HCT116 (cell line): ENCODE data around the gene CCL8. TPM values are rescaled to one million over a fixed set of nuclear protein-coding genes. Genes with fewer than 3 reads are reported as not detected.

Experiments
- ATAC-seq: fragments of 200-7000 bp; cut with Tn5 transposase; 2 replicates; pipeline ENCODE4 v1.9.1; 2020; ENCODE audit warnings: mild to moderate bottlenecking, moderate library complexity
- BruUV-seq: library from RNA; stranded (reverse); fragments of 400-500 nt; replicated peaks from 2 replicates; lab custom pipeline; 2021; lab: Mats Ljungman, UMichigan
- CTCF ChIA-PET: fragments of 300-600 bp; sonication (Branson Sonifier 250); formaldehyde crosslinking; loops from one replicate; lab custom pipeline; 2021; ENCODE audit warnings: antibody characterized with exemption; lab: Charles Lee
- POLR2A ChIA-PET: fragments of 300-600, 350-600 bp; sonication (Branson Sonifier 250); formaldehyde crosslinking; loops from one replicate; lab custom pipeline; 2021; ENCODE audit warnings: antibody characterized with exemption; lab: Charles Lee
- RAD21 ChIA-PET, 2 experiments: fragments of 300-600 bp; sonication (Branson Sonifier 250); formaldehyde crosslinking; loops; one replicate each; lab custom pipeline; 2023; ENCODE audit warnings: low total read pairs in 2 of 2; ENCODE audit not compliant: uncharacterized antibody in 2 of 2, unreplicated experiment in 2 of 2, low non-redundant PET in 1 of 2; lab: Charles Lee
- DNase-seq: peaks from one replicate; pipeline ENCODE4 v3.0.0-alpha.2; 2010; ENCODE audit warnings: low read depth, low spot score
- H2AFZ ChIP-seq: fragments of 200-600 bp; shearing (Covaris generic), sonication (generic); 2 replicates; pipeline ENCODE4 v1.6.1; 2017; ENCODE audit warnings: low read depth, mixed run types, mixed read lengths, antibody characterized with exemption, low read length; ENCODE audit not compliant: poor library complexity, severe bottlenecking
- H3K27ac ChIP-seq: 2 replicates; pipeline ENCODE4 v1.5.1; 2012; ENCODE audit warnings: low read depth, low read length
- H3K27me3 ChIP-seq: fragments of 200-600 bp; sonication (generic); 2 replicates; pipeline ENCODE4 v1.6.1; 2016; ENCODE audit warnings: mixed run types, low read length, mixed read lengths; ENCODE audit not compliant: insufficient read depth
- H3K36me3 ChIP-seq, 2 experiments: fragments of 200-500 bp in 1 of 2; fragments of 200-600 bp in 1 of 2; sonication (Bioruptor generic) in 1 of 2; sonication (generic) in 1 of 2; 2 replicates each; pipeline versions ENCODE4 v1.5.1 to v1.6.1; 2014 to 2016; ENCODE audit warnings: low read length in 2 of 2, inconsistent platforms in 1 of 2, mixed read lengths in 1 of 2, mixed run types in 1 of 2; ENCODE audit not compliant: insufficient read depth in 2 of 2, control insufficient read depth in 1 of 2
- H3K4me1 ChIP-seq, 2 experiments: fragments of 200-600 bp in 1 of 2; sonication (generic) in 1 of 2; 2 replicates each; pipeline versions ENCODE4 v1.5.1 to v1.6.1; 2012 to 2017; ENCODE audit warnings: low read length in 2 of 2, inconsistent platforms in 1 of 2, mild to moderate bottlenecking in 1 of 2, mixed read lengths in 1 of 2, mixed run types in 1 of 2, moderate library complexity in 1 of 2; ENCODE audit not compliant: insufficient read depth in 2 of 2, control insufficient read depth in 1 of 2
- H3K4me2 ChIP-seq: fragments of 200-600 bp; sonication (generic); 2 replicates; pipeline ENCODE4 v1.6.1; 2017; ENCODE audit warnings: mixed run types, low read length, mixed read lengths
- H3K4me3 ChIP-seq, 2 experiments: fragments of 200-600 bp in 1 of 2; sonication (generic) in 1 of 2; replicated peaks in 1 of 2; 2 replicates each; pipeline ENCODE4 v1.5.1; 2011 to 2016; ENCODE audit warnings: low read length in 2 of 2, control low read depth in 1 of 2, low read depth in 1 of 2, mild to moderate bottlenecking in 1 of 2, mixed read lengths in 1 of 2, mixed run types in 1 of 2
- H3K79me2 ChIP-seq: fragments of 200-600 bp; sonication (generic); 2 replicates; pipeline ENCODE4 v1.6.1; 2017; ENCODE audit warnings: mild to moderate bottlenecking, mixed run types, low read length, moderate library complexity, mixed read lengths; ENCODE audit not compliant: insufficient read depth
- H3K9ac ChIP-seq: fragments of 200-600 bp; sonication (generic); 2 replicates; pipeline ENCODE4 v1.6.1; 2016; ENCODE audit warnings: low read length, mixed read lengths
- H3K9me2 ChIP-seq: fragments of 200-600 bp; sonication (generic), shearing (Covaris generic); 2 replicates; pipeline ENCODE4 v1.6.1; 2017; ENCODE audit warnings: mixed run types, mild to moderate bottlenecking, moderate library complexity; ENCODE audit not compliant: insufficient read depth
- H3K9me3 ChIP-seq, 2 experiments: fragments of 200-500 bp in 1 of 2; fragments of 200-600 bp in 1 of 2; sonication (Bioruptor generic) in 1 of 2; sonication (generic) in 1 of 2; 2 replicates each; pipeline ENCODE4 v1.6.1; 2014 to 2017; ENCODE audit warnings: low read length in 2 of 2, mixed read lengths in 2 of 2, inconsistent platforms in 1 of 2, low read depth in 1 of 2, mild to moderate bottlenecking in 1 of 2, mixed run types in 1 of 2, moderate library complexity in 1 of 2; ENCODE audit not compliant: control insufficient read depth in 1 of 2, insufficient read depth in 1 of 2
- H4K20me1 ChIP-seq: fragments of 200-600 bp; sonication (generic), shearing (Covaris generic); 2 replicates; pipeline ENCODE4 v1.6.1; 2017; ENCODE audit warnings: mixed run types, mild to moderate bottlenecking, moderate library complexity; ENCODE audit not compliant: insufficient read depth
- CBX3 ChIP-seq: IDR thresholded peaks from 2 replicates; pipeline ENCODE4 v1.6.1; 2012; ENCODE audit warnings: low read depth
- EZH2 ChIP-seq: fragments of 200-600 bp; sonication (generic); IDR thresholded peaks from 2 replicates; pipeline ENCODE4 v1.6.1; 2017; ENCODE audit warnings: antibody characterized with exemption, mixed run types
- FOSL1 ChIP-seq: IDR thresholded peaks from 2 replicates; pipeline ENCODE4 v1.6.1; 2012; ENCODE audit warnings: low read depth
- JUND ChIP-seq: IDR thresholded peaks from 2 replicates; pipeline ENCODE4 v1.6.1; 2012
- REST ChIP-seq: IDR thresholded peaks from 2 replicates; pipeline ENCODE4 v1.6.1; 2012; ENCODE audit warnings: low read depth
- SIN3A ChIP-seq: IDR thresholded peaks from 2 replicates; pipeline ENCODE4 v1.6.1; 2012; ENCODE audit warnings: low read depth
- SP1 ChIP-seq: IDR thresholded peaks from 2 replicates; pipeline ENCODE4 v1.6.1; 2012; ENCODE audit warnings: low read depth
- SRF ChIP-seq: IDR thresholded peaks from 2 replicates; pipeline ENCODE4 v1.6.1; 2012; ENCODE audit warnings: low read depth
- ZNF274 ChIP-seq: fragments of 200-500 bp; sonication (Bioruptor generic); IDR thresholded peaks from 2 replicates; pipeline ENCODE4 v1.6.1; 2014; ENCODE audit warnings: mild to moderate bottlenecking, low read depth, low read length, inconsistent platforms
- intact Hi-C: fragments of 100-400 bp; cut with micrococcal nuclease; formaldehyde crosslinking; loops from 2 replicates; pipeline ENCODE4 v1.10.0; 2022
- total RNA-seq: library from RNA; stranded (reverse); gene quantifications from one replicate; pipeline ENCODE4 v1.2.1, GENCODE V29; 2021; ENCODE audit not compliant: unreplicated experiment
- TF ChIP-seq, protein P1 (sequence below): IDR thresholded peaks from 2 replicates; pipeline ENCODE4 v1.6.1; 2011; ENCODE audit warnings: mild to moderate bottlenecking, low read length, moderate library complexity; ENCODE audit not compliant: insufficient replicate concordance; ENCODE audit errors: extremely low read depth
- TF ChIP-seq, protein P2 (sequence below), 3 experiments: fragments of 200-600 bp in 1 of 3; sonication (generic) in 1 of 3; IDR thresholded peaks in 2 of 3; conservative IDR thresholded peaks in 1 of 3; 2 replicates each; pipeline ENCODE4 v1.5.1; 2012 to 2017; ENCODE audit warnings: low read depth in 2 of 3, low read length in 2 of 3, antibody characterized with exemption in 1 of 3, borderline replicate concordance in 1 of 3, control low read depth in 1 of 3, mild to moderate bottlenecking in 1 of 3, mixed read lengths in 1 of 3, mixed run types in 1 of 3, moderate library complexity in 1 of 3; ENCODE audit not compliant: insufficient read depth in 1 of 3

The CCL8 gene
- total RNA-seq, 1 experiment from 2014 or later = not detected

DNA sequence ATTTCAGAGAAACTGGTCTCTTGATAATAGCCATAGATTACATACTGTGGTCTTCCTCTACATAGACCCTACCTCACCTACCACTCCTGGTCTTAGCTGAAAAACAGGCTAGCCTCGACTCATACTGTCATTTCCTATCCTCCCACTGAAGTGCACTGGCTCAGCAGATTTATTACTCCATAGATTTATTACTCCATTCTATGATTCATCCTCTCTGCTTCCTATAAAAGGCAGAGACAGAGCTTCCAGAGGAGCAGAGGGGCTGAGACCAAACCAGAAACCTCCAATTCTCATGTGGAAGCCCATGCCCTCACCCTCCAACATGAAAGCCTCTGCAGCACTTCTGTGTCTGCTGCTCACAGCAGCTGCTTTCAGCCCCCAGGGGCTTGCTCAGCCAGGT is 49.3 kb upstream of the CCL8 start, which contains the start of gene CCL7 (continued):
- TF ChIP-seq REST (no peak), SP1 (no peak), ZNF274 (no peak), EZH2 (no peak), SRF (no peak)

GRCh38 chr17:34275881-34276280 is 43.4 kb upstream of the CCL8 start:
- Histone ChIP-seq H3K9me3 (no peaks in the 10 kb centered on the region; a peak in 1 of 4 replicates), H3K27ac (no peak overlapping the region), H3K27me3 (no peaks in the 10 kb centered on the region), H3K9ac (no peak overlapping the region), H3K9me2 (no peaks in the 10 kb centered on the region), H3K4me2 (no peak overlapping the region), H3K4me3 (no peak overlapping the region), H4K20me1 (no peaks in the 10 kb centered on the region), H2AFZ (no peak overlapping the region), H3K4me1 (no peaks in the 10 kb centered on the region), H3K79me2 (no peaks in the 10 kb centered on the region), H3K36me3 (no peaks in the 10 kb centered on the region)
- no peak for TF ChIP-seq FOSL1
- TF ChIP-seq, protein P1, sequence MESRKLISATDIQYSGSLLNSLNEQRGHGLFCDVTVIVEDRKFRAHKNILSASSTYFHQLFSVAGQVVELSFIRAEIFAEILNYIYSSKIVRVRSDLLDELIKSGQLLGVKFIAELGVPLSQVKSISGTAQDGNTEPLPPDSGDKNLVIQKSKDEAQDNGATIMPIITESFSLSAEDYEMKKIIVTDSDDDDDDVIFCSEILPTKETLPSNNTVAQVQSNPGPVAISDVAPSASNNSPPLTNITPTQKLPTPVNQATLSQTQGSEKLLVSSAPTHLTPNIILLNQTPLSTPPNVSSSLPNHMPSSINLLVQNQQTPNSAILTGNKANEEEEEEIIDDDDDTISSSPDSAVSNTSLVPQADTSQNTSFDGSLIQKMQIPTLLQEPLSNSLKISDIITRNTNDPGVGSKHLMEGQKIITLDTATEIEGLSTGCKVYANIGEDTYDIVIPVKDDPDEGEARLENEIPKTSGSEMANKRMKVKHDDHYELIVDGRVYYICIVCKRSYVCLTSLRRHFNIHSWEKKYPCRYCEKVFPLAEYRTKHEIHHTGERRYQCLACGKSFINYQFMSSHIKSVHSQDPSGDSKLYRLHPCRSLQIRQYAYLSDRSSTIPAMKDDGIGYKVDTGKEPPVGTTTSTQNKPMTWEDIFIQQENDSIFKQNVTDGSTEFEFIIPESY = no peak
- TF ChIP-seq, protein P2, sequence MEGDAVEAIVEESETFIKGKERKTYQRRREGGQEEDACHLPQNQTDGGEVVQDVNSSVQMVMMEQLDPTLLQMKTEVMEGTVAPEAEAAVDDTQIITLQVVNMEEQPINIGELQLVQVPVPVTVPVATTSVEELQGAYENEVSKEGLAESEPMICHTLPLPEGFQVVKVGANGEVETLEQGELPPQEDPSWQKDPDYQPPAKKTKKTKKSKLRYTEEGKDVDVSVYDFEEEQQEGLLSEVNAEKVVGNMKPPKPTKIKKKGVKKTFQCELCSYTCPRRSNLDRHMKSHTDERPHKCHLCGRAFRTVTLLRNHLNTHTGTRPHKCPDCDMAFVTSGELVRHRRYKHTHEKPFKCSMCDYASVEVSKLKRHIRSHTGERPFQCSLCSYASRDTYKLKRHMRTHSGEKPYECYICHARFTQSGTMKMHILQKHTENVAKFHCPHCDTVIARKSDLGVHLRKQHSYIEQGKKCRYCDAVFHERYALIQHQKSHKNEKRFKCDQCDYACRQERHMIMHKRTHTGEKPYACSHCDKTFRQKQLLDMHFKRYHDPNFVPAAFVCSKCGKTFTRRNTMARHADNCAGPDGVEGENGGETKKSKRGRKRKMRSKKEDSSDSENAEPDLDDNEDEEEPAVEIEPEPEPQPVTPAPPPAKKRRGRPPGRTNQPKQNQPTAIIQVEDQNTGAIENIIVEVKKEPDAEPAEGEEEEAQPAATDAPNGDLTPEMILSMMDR (IDR thresholded peaks at IDR 0.05 in 2 of 3, conservative IDR thresholded peaks at IDR 0.05 in 1 of 3; ENCODE audit: borderline replicate concordance in 1 of 3, insufficient read depth in 1 of 3, low read depth in 2 of 3, low read length in 2 of 3) = no peak
- no peak for TF ChIP-seq EZH2
- no peak for TF ChIP-seq ZNF274
- TF ChIP-seq SP1 = no peak
- TF ChIP-seq JUND = no peak
- no peak for TF ChIP-seq SIN3A
- TF ChIP-seq CBX3 = no peak
- no TSS peak for BruUV-seq
- ChIA-PET POLR2A (no interaction called here), CTCF (no interaction called here), RAD21 (no interaction called here)
- no peak for ATAC-seq
- DNase-seq = no peak
- intact Hi-C loops = no loop called here
